ENCODE measurements around the gene CNPY1. TPM values are rescaled to one million over a fixed set of nuclear protein-coding genes. Genes with fewer than 3 reads are reported as not detected.
"Not testable (repeated sequence)": the region's sequence is repeated elsewhere in the genome, so short reads cannot be mapped to it uniquely, and the experiment has no call there.

CNPY1 gene
- total RNA-seq, 4 donors from 2014 or later, result not detected

GRCh38 chr7:155521007-155521742 lies 25.2 kb downstream of the CNPY1 start:
- peaks cover 66% of the 10 kb centered on the region for H3K27me3 ChIP-seq
- intact Hi-C loops (cut with DNase I; ENCODE audit: low total_unique reads), result no loop called here
- in situ Hi-C loops (cut with MboI; ENCODE audit: low pct_ligation_motif_present in 1 of 4, low pct_unique_long_range_greater_than_20kb in 1 of 4, low sequenced_read_pairs in 3 of 4), result no loop called here

DNA sequence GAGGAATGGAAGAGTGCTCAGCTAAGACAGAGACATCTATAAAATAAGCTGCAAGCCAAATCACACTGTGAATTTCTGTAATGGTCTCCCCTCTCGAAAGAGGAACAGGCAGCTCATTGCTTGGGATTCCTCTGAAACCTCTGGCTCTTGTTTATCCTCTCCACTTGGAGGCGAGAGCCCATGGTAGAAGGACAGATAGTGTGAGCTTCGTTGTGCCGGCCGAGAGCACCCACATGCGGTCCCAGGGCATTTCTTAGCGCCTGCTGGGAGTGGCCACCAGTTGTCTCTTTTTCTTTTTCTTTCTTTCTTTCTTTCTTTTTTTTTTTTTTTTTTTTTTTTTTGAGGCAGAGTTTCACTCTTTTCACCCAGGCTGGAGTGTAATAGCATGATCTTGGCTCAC lies 26.2 kb downstream of the CNPY1 start:
- Histone ChIP-seq H3K27ac (no peak overlapping the region), H3K9me3 (no peaks in the 10 kb centered on the region), H3K27me3 (peaks cover 72% of the 10 kb centered on the region), H3K36me3 (no peaks in the 10 kb centered on the region), H3K4me1 (no peaks in the 10 kb centered on the region), H3K4me3 (no peak overlapping the region)
- WGBS, 2 donors (ENCODE audit: low coverage in 1 of 2), result 48 to 80% methylated on average over 5 to 7 of the region's 7 CpGs
- intact Hi-C loops (cut with DNase I; ENCODE audit: low total_unique reads) (no loop called here), in situ Hi-C loops (cut with MboI; ENCODE audit: low pct_ligation_motif_present in 1 of 4, low pct_unique_long_range_greater_than_20kb in 1 of 4, low sequenced_read_pairs in 3 of 4) (no loop called here)
- TF ChIP-seq EP300 (IDR thresholded peaks at IDR 0.05; ENCODE audit: low read depth) (no peak), POLR2AphosphoS5 (IDR thresholded peaks at IDR 0.05) (no peak), POLR2A (IDR thresholded peaks at IDR 0.05) (no peak)
- no peak for DNase-seq

More at GRCh38 chr7:155521007-155521742, 25.2 kb downstream of the CNPY1 start:
- no peak overlapping the region for H3K27ac ChIP-seq
- no peaks in the 10 kb centered on the region for H3K4me1 ChIP-seq
- no peaks in the 10 kb centered on the region for H3K9me3 ChIP-seq
- no peak overlapping the region for H3K4me3 ChIP-seq
- no peak for DNase-seq
- H3K36me3 ChIP-seq, result no peaks in the 10 kb centered on the region
- 68 to 81% methylated on average over 12 to 14 of the region's 14 CpGs for WGBS, 2 donors (ENCODE audit: low coverage in 1 of 2)
- TF ChIP-seq POLR2AphosphoS5 (IDR thresholded peaks at IDR 0.05), result no peak
- TF ChIP-seq POLR2A (IDR thresholded peaks at IDR 0.05), result no peak
- TF ChIP-seq EP300 (IDR thresholded peaks at IDR 0.05; ENCODE audit: low read depth), result no peak
- TF ChIP-seq, protein P1, sequence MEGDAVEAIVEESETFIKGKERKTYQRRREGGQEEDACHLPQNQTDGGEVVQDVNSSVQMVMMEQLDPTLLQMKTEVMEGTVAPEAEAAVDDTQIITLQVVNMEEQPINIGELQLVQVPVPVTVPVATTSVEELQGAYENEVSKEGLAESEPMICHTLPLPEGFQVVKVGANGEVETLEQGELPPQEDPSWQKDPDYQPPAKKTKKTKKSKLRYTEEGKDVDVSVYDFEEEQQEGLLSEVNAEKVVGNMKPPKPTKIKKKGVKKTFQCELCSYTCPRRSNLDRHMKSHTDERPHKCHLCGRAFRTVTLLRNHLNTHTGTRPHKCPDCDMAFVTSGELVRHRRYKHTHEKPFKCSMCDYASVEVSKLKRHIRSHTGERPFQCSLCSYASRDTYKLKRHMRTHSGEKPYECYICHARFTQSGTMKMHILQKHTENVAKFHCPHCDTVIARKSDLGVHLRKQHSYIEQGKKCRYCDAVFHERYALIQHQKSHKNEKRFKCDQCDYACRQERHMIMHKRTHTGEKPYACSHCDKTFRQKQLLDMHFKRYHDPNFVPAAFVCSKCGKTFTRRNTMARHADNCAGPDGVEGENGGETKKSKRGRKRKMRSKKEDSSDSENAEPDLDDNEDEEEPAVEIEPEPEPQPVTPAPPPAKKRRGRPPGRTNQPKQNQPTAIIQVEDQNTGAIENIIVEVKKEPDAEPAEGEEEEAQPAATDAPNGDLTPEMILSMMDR (IDR thresholded peaks at IDR 0.05), result no peak

DNA sequence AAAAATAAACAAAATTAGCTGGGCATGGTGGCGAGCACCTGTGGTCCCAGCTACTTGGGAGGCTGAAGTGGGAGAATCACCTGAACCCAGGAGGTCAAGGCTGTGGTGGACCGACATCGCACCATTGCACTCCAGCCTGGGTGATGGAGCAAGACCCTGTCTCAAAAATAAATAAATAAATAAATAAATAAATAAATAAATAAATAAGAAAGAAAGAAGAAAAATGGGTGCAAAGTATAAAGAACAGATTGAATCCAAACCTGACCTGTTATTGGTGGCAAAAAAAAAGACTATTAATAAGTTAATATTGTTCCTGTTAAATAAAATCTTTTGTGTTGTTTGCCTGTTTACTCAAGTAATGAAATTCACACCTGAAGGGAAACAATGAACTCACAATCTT lies 27.0 kb downstream of the CNPY1 start:
- H3K27ac ChIP-seq; in situ Hi-C loops (cut with MboI; ENCODE audit: low pct_ligation_motif_present in 1 of 4, low pct_unique_long_range_greater_than_20kb in 1 of 4, low sequenced_read_pairs in 3 of 4); H3K4me3 ChIP-seq; DNase-seq; intact Hi-C loops (cut with DNase I; ENCODE audit: low total_unique reads); H3K4me1 ChIP-seq; H3K9me3 ChIP-seq; H3K36me3 ChIP-seq: not testable (repeated sequence)
- WGBS, 2 donors (ENCODE audit: low coverage in 1 of 2), result 76 to 100% methylated on average over 2 to 3 of the region's 3 CpGs
- H3K27me3 ChIP-seq, result peaks cover 80% of the 10 kb centered on the region

DNA sequence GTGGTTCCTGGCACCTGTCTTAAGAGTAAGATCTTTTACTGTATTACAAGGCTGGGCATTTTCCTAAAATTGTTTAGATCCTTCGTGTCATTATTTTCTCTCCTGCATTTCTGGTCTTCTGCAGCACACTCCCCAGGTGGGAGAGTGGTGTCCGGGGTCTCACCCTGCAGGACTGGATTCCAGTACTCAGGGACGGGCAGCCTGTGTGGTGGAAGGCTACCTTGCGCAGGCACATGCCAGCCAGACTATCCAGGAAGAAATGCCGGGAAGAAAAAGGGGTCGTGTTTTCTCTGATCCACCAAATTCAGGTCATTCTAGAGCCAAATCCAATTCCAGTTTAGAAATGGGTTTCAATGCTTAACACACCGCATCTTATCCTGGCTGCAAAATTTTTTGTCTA lies 27.7 kb downstream of the CNPY1 start:
- no peak overlapping the region for H3K4me3 ChIP-seq
- 79% methylated on average over 7 of the region's 7 CpGs; no CpG with 5 or more reads in 1 of the 2 donors for WGBS, 2 donors (ENCODE audit: low coverage in 1 of 2)
- no peaks in the 10 kb centered on the region for H3K4me1 ChIP-seq
- TF ChIP-seq EP300 (IDR thresholded peaks at IDR 0.05; ENCODE audit: low read depth), result no peak
- no peak for TF ChIP-seq POLR2A (IDR thresholded peaks at IDR 0.05)
- no peak for TF ChIP-seq POLR2AphosphoS5 (IDR thresholded peaks at IDR 0.05)
- TF ChIP-seq, protein P1 (IDR thresholded peaks at IDR 0.05), result no peak
- intact Hi-C loops (cut with DNase I; ENCODE audit: low total_unique reads) (no loop called here), in situ Hi-C loops (cut with MboI; ENCODE audit: low pct_ligation_motif_present in 1 of 4, low pct_unique_long_range_greater_than_20kb in 1 of 4, low sequenced_read_pairs in 3 of 4) (no loop called here)
- peaks cover 81% of the 10 kb centered on the region for H3K27me3 ChIP-seq
- no peak overlapping the region for H3K27ac ChIP-seq
- H3K9me3 ChIP-seq, result no peaks in the 10 kb centered on the region
- no peak for DNase-seq
- no peaks in the 10 kb centered on the region for H3K36me3 ChIP-seq

- in situ Hi-C loops (cut with MboI; ENCODE audit: low pct_ligation_motif_present in 1 of 4, low pct_unique_long_range_greater_than_20kb in 1 of 4, low sequenced_read_pairs in 3 of 4), result no loop called here
- H3K9me3 ChIP-seq, result no peaks in the 10 kb centered on the region
- H3K27me3 ChIP-seq, result peaks cover 81% of the 10 kb centered on the region
- no peaks in the 10 kb centered on the region for H3K4me1 ChIP-seq
- intact Hi-C loops (cut with DNase I; ENCODE audit: low total_unique reads), result no loop called here
- no peaks in the 10 kb centered on the region for H3K36me3 ChIP-seq
- no peak for DNase-seq
- no peak overlapping the region for H3K4me3 ChIP-seq
- WGBS, 2 donors (ENCODE audit: low coverage in 1 of 2), result 86 to 100% methylated on average over 1 to 5 of the region's 5 CpGs
- no peak for TF ChIP-seq POLR2AphosphoS5 (IDR thresholded peaks at IDR 0.05)
- no peak for TF ChIP-seq EP300 (IDR thresholded peaks at IDR 0.05; ENCODE audit: low read depth)
- TF ChIP-seq, protein P1 (IDR thresholded peaks at IDR 0.05), result no peak
- no peak for TF ChIP-seq POLR2A (IDR thresholded peaks at IDR 0.05)
- H3K27ac ChIP-seq, result no peak overlapping the region
These were observed 28.4 kb downstream of the CNPY1 start for GRCh38 chr7:155517969-155518368.
